Stomach (tissue), 4 donors: ENCODE measurements around the gene NAT10.

ENCODE experiments used
- CTCF ChIP-seq, 7 experiments: fragments of 450-650 bp in 4 of 7; fragments of 200-600 bp in 3 of 7; sonication (generic) in 3 of 7; IDR thresholded peaks; one replicate each; pipeline ENCODE4 v1.5.1; 2016 to 2019; ENCODE audit warnings: antibody characterized with exemption in 7 of 7, control low read depth in 2 of 7, mild to moderate bottlenecking in 1 of 7
- POLR2AphosphoS5 ChIP-seq, 3 donors: sonication (generic); formaldehyde crosslinking; IDR thresholded peaks; one replicate each; pipeline ENCODE4 v1.6.1; 2016; ENCODE audit warnings: antibody characterized with exemption in 3 of 3

- no peak for TF ChIP-seq POLR2AphosphoS5 (IDR thresholded peaks at IDR 0.05)
- TF ChIP-seq CTCF (IDR thresholded peaks at IDR 0.05): no peak
These were observed 44.4 kb downstream of the NAT10 start for GRCh38 chr11:34149786-34150185.
